ENCODE results near the gene NR4A1. TPM values are rescaled to one million over a fixed set of nuclear protein-coding genes. Genes with fewer than 3 reads are reported as not detected.

The NR4A1 gene
- total and polyA plus RNA-seq, 2 of the 13 experiments (the other 11 are each of a cell fraction or from before 2014, with no cell fraction given): 5.7 to 15.2 TPM

DNA sequence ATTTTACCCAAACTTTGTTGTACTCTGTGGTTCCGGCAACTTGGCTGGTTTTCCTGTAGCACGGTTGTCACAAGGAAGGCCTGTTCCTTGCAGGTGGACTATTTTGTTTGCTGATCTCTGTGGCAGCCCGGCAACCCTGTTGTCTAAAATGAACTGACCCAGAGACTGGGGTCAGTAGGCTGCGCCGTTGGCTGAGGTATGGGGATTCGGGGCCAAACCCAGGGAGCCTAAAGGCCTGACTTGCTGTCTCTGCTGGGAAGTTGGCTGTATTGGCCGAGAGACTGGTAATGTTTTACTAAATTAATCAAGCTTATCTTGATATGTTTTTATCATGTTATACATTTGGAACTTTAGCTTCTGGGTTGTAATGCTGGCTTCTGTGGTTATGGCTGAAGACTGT lies 42.1 kb downstream of the NR4A1 start (continued):
- TF ChIP-seq ZFP90 (CRISPR knock-in tag; IDR thresholded peaks at IDR 0.05; ENCODE audit: borderline replicate concordance) (no peak), PAWR (CRISPR knock-in tag; IDR thresholded peaks at IDR 0.05; ENCODE audit: borderline replicate concordance) (no peak), ZBTB7A (CRISPR knock-in tag; IDR thresholded peaks at IDR 0.05) (no peak), ZFAT (CRISPR knock-in tag; conservative IDR thresholded peaks at IDR 0.05) (no peak), MTA3 (CRISPR knock-in tag; IDR thresholded peaks at IDR 0.05) (no peak), ETV6 (CRISPR knock-in tag; conservative IDR thresholded peaks at IDR 0.05) (no peak)
- TF ChIP-seq, protein P1, sequence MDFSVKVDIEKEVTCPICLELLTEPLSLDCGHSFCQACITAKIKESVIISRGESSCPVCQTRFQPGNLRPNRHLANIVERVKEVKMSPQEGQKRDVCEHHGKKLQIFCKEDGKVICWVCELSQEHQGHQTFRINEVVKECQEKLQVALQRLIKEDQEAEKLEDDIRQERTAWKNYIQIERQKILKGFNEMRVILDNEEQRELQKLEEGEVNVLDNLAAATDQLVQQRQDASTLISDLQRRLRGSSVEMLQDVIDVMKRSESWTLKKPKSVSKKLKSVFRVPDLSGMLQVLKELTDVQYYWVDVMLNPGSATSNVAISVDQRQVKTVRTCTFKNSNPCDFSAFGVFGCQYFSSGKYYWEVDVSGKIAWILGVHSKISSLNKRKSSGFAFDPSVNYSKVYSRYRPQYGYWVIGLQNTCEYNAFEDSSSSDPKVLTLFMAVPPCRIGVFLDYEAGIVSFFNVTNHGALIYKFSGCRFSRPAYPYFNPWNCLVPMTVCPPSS (IDR thresholded peaks at IDR 0.05): no peak
- TF ChIP-seq, protein P2, sequence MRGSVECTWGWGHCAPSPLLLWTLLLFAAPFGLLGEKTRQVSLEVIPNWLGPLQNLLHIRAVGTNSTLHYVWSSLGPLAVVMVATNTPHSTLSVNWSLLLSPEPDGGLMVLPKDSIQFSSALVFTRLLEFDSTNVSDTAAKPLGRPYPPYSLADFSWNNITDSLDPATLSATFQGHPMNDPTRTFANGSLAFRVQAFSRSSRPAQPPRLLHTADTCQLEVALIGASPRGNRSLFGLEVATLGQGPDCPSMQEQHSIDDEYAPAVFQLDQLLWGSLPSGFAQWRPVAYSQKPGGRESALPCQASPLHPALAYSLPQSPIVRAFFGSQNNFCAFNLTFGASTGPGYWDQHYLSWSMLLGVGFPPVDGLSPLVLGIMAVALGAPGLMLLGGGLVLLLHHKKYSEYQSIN (CRISPR knock-in tag; IDR thresholded peaks at IDR 0.05; ENCODE audit: borderline replicate concordance): no peak
- TF ChIP-seq, protein P3, sequence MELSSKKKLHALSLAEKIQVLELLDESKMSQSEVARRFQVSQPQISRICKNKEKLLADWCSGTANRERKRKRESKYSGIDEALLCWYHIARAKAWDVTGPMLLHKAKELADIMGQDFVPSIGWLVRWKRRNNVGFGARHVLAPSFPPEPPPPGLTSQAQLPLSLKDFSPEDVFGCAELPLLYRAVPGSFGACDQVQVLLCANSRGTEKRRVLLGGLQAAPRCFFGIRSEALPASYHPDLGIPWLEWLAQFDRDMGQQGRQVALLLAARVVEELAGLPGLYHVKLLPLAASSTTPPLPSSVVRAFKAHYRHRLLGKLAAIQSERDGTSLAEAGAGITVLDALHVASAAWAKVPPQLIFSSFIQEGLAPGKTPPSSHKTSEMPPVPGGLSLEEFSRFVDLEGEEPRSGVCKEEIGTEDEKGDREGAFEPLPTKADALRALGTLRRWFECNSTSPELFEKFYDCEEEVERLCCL (CRISPR knock-in tag; IDR thresholded peaks at IDR 0.05; ENCODE audit: borderline replicate concordance): no peak

Data from HepG2 (cell line).